Embryonic facial prominence (tissue), 1 donor: ENCODE data around the gene CXorf38.
A peak's percentile ranks its signal among the peaks of the same experiment; 100 is the strongest.
"Not testable (repeated sequence)": the region's sequence is repeated elsewhere in the genome, so short reads cannot be mapped to it uniquely, and the experiment has no call there.

Source experiments
- DNase-seq: peaks from one replicate; pipeline ENCODE4 v3.0.0-alpha.2; 2016; ENCODE audit errors: extremely low spot score

CXorf38 gene

GRCh38 chrX:40628506-40628905 is 18.9 kb downstream of the CXorf38 start:
- no peak for DNase-seq

GRCh38 chrX:40625294-40625693 is 22.1 kb downstream of the CXorf38 start:
- DNase-seq: no peak

GRCh38 chrX:40623665-40624064 is 23.7 kb downstream of the CXorf38 start:
- no peak for DNase-seq

- DNase-seq: no peak
These were observed 24.2 kb downstream of the CXorf38 start, which contains the start of gene MPC1L for GRCh38 chrX:40623139-40623536. Gene MPC1L, plus strand, starts transcription at chrX:40623428. Its CDS starts 138 bp downstream, at chrX:40623566.

GRCh38 chrX:40622479-40623138 is 24.8 kb downstream of the CXorf38 start:
- DNase-seq: no peak

GRCh38 chrX:40617566-40617965 is 29.8 kb downstream of the CXorf38 start:
- no peak for DNase-seq

GRCh38 chrX:40615976-40616375 is 31.4 kb downstream of the CXorf38 start:
- no peak for DNase-seq

- no peak for DNase-seq
These were observed 34.9 kb downstream of the CXorf38 start for GRCh38 chrX:40612511-40612910.

GRCh38 chrX:40607381-40607780 is 40.0 kb downstream of the CXorf38 start:
- no peak for DNase-seq

- DNase-seq: no peak
These were observed 43.9 kb downstream of the CXorf38 start for GRCh38 chrX:40603446-40603845.

GRCh38 chrX:40589616-40590321 is 57.6 kb downstream of the CXorf38 start:
- DNase-seq: not testable (repeated sequence)

GRCh38 chrX:40587623-40588022 is 59.7 kb downstream of the CXorf38 start:
- not testable (repeated sequence) for DNase-seq

GRCh38 chrX:40582811-40583210 is 64.5 kb downstream of the CXorf38 start:
- no peak for DNase-seq

GRCh38 chrX:40582178-40582577 is 65.2 kb downstream of the CXorf38 start:
- DNase-seq: not testable (repeated sequence)

GRCh38 chrX:40581336-40581920 is 65.9 kb downstream of the CXorf38 start:
- DNase-seq: no peak

- peak; percentile 86 for DNase-seq
These were observed 66.6 kb downstream of the CXorf38 start, which contains the start of gene ATP6AP2 for GRCh38 chrX:40580537-40581335. Gene ATP6AP2, plus strand, starts transcription at chrX:40580970. Its CDS starts 96 bp downstream, at chrX:40581066.

- DNase-seq: no peak
These were observed 67.3 kb downstream of the CXorf38 start for GRCh38 chrX:40579900-40580536.

GRCh38 chrX:40579141-40579540 is 68.2 kb downstream of the CXorf38 start:
- no peak for DNase-seq

- no peak for DNase-seq
These were observed 69.2 kb downstream of the CXorf38 start for GRCh38 chrX:40578039-40578695.
